ENCODE measurements around the gene LIPG. TPM values are rescaled to one million over a fixed set of nuclear protein-coding genes. Genes with fewer than 3 reads are reported as not detected.

Gene LIPG
- total RNA-seq, 1 experiment from 2014 or later = 6.1 TPM

DNA sequence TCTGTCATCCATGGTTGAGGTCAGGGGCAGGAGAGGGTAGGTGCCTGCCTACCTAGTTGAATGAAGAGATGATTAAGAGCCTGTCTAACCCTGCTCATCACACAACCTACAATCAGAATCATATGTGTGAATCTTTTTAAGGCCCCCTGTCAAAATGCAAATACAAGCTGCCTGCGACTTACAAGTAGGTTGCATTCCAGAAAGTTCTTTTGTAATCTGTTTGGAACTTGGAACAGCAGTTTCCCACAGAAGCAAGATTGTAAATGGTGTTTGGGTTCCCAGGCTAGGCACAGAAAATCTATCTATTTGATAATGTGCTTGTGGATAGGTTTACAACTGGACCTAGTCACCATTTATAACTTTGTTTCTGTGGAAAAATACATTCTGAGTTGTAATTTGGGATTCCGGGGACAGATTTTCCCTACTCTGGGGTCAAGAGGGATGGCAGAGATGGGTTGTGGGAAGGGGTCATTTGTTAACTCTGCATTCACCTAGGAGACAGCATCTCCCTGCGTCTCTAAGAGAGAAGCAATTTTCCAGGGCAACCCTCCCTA is 4.4 kb downstream of the LIPG start:
- Histone ChIP-seq H3K18ac (ENCODE audit: insufficient read length, low read depth, low read length) (no peak overlapping the region), H3K23ac (ENCODE audit: insufficient read length, low read depth, low read length) (no peak overlapping the region), H2BK12ac (ENCODE audit: insufficient read length, low read depth, low read length) (no peak overlapping the region), H3T11ph (ENCODE audit: low read length) (no peak overlapping the region), H3K14ac (ENCODE audit: insufficient read depth, low read length) (no peak overlapping the region), H2BK20ac (ENCODE audit: low read depth, low read length, poor library complexity, severe bottlenecking) (no peak overlapping the region), H3K4me2 (ENCODE audit: insufficient read depth, insufficient read length, low read length) (no peak overlapping the region), H3K27me3 (ENCODE audit: insufficient read depth, low read length) (no peaks in the 10 kb centered on the region), H2BK120ac (ENCODE audit: low read depth, low read length, poor library complexity, severe bottlenecking) (no peak overlapping the region), H2BK15ac (ENCODE audit: low read depth, low read length) (no peak overlapping the region), H4K20me1 (ENCODE audit: control insufficient read depth, insufficient read depth, insufficient read length) (no peaks in the 10 kb centered on the region), H3K9ac (ENCODE audit: extremely low read depth, insufficient read length, low read length) (no peak overlapping the region), H2BK5ac (ENCODE audit: insufficient read length, low read length) (no peak overlapping the region), H2AK5ac (ENCODE audit: insufficient read length, low read length) (no peak overlapping the region), H4K5ac (ENCODE audit: insufficient read length, low read depth, low read length) (no peak overlapping the region), H3K23me2 (ENCODE audit: insufficient read length, low read depth, low read length, poor library complexity, severe bottlenecking) (peaks cover 16% of the 10 kb centered on the region), H3K79me1 (ENCODE audit: insufficient read depth, low read depth, low read length, poor library complexity, severe bottlenecking) (no peaks in the 10 kb centered on the region), H3K4ac (ENCODE audit: low read depth, low read length) (no peak overlapping the region), H4K8ac (replicated peaks; ENCODE audit: insufficient read length, low read depth, low read length) (no peak overlapping the region), H3K56ac (ENCODE audit: insufficient read length, low read depth, low read length) (no peak overlapping the region), H2AFZ (ENCODE audit: low read length) (no peak overlapping the region), H3K4me1 (ENCODE audit: insufficient read depth, low read length) (peaks cover 4% of the 10 kb centered on the region; the same call in 1 of the 2 replicates), H3K9me3 (ENCODE audit: control insufficient read depth, low read depth, low read length) (no peaks in the 10 kb centered on the region), H4K91ac (ENCODE audit: insufficient read length, low read depth, low read length) (no peak overlapping the region), H3K79me2 (ENCODE audit: insufficient read depth, low read length) (peaks cover 2% of the 10 kb centered on the region; the same call in 1 of the 2 replicates), H3K27ac (ENCODE audit: insufficient read length, low read depth, low read length) (no peak overlapping the region)
- Mint-ChIP-seq H3K36me3 (ENCODE audit: insufficient read depth in 1 of 3, low read depth in 3 of 3) (peaks cover 23 to 31% (median 25%) of the 10 kb centered on the region in 3 experiments), H3K4me1 (peaks cover 24 to 25% of the 10 kb centered on the region in 2 experiments), H3K27me3 (ENCODE audit: low read depth) (peaks cover 27% of the 10 kb centered on the region), H3K4me3 (no peak overlapping the region), H3K27ac (no peak overlapping the region), H3K9me3 (no peaks in the 10 kb centered on the region)
- no CpG with 5 or more reads among the region's 3 CpGs for WGBS (ENCODE audit: extremely low coverage, insufficient read length, low lambda C conversion rate)
- TF ChIP-seq, protein P1, sequence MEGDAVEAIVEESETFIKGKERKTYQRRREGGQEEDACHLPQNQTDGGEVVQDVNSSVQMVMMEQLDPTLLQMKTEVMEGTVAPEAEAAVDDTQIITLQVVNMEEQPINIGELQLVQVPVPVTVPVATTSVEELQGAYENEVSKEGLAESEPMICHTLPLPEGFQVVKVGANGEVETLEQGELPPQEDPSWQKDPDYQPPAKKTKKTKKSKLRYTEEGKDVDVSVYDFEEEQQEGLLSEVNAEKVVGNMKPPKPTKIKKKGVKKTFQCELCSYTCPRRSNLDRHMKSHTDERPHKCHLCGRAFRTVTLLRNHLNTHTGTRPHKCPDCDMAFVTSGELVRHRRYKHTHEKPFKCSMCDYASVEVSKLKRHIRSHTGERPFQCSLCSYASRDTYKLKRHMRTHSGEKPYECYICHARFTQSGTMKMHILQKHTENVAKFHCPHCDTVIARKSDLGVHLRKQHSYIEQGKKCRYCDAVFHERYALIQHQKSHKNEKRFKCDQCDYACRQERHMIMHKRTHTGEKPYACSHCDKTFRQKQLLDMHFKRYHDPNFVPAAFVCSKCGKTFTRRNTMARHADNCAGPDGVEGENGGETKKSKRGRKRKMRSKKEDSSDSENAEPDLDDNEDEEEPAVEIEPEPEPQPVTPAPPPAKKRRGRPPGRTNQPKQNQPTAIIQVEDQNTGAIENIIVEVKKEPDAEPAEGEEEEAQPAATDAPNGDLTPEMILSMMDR (conservative IDR thresholded peaks at IDR 0.05) = no peak
- no peak for DNase-seq
